Measurements from ENCODE around the gene GPC4.
"Not testable (repeated sequence)": the region's sequence is repeated elsewhere in the genome, so short reads cannot be mapped to it uniquely, and the experiment has no call there.

GPC4 gene

DNA sequence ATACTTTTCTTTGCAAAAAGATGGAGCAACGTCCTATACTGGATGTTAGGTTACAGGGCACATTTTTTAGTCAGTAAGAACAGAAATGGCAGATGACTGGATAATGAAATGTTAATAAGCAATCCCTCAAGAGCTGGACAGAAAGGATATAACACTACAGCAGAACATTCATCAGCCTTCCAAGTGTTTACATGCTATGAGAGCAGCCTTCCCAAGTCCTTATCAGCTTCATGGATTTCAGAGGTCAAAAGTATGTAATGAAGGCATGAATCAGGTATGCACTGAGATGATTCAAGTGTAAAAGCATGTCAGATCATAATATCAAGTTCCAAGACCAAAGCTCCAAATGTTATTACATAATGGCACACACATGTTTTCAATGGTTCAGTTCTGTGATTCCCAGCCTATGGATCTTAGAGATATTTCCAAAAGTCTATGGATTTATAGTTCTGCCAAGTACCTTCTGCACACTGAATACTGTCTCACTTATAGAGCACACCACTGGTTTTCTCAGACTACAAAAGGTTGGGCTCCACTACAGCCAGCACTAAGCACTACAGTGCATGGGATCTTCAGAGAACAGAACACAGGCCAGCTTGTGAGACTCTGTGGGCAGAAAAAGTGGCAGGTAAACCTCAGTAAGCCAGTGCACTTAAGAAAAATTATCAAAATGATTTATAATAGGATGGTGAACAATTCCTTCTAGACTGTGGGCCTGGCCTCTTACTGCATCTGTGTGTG, 49.2 kb downstream of the GPC4 start:
- no peak for DNase-seq (ENCODE audit: low read depth)

DNA sequence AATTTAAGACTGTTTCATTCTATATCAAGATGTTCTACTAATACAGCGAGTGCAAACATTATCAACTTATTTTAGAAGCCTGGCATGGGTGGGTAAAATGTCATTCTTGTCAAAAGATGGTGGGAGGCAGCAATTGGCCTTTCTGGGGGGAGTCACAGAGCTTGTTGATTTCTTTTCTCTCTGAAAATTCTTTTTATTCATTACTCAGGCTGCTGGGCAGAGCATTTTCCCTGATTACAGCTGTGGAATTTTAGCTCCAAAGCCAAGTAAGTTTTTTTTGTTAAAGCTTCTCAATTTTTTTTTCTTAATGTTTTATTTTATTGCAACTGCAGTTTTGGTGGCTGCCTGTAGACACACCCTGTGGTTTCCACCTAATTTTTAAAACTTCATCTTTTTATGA, 50.4 kb downstream of the GPC4 start:
- DNase-seq (ENCODE audit: low read depth): no peak

DNA sequence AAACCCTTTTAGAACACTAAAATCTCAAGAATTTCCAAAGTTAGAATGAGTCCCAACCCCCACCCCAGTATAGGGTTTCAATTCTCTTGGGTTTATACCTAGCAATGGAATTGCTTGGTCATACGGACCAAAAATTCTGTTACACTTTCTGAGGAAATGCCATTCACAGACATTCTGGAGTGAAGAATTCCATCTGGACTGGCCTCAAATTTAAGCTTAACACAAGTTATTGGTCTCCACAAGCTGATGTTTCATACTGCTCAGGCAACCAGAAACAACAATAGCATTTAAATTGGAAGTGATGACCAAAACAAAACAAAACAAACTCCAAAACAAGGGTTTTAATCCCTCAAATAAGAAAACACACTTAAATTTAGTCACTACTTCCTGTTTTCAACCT, 51.1 kb downstream of the GPC4 start:
- no peak for DNase-seq (ENCODE audit: low read depth)

DNA sequence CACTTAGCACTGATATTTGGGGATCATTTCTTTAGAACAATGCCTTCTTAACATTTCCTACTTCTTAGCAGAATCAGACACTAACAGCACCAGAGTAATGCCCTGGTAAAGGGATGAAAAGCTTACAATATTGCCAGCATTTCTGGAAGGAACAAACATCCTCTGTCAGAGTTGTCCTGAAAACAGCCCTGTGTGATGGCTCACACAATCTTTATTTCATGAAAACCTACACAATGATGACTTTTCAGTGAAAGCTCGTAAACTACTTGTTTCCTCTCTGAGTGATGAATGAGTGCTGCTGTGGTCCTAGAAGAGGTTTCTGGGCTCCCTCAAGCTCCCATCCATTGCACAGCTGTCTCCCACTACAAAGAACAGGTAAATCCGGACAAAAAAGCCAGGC, 52.8 kb downstream of the GPC4 start:
- no peak for DNase-seq (ENCODE audit: low read depth)

DNA sequence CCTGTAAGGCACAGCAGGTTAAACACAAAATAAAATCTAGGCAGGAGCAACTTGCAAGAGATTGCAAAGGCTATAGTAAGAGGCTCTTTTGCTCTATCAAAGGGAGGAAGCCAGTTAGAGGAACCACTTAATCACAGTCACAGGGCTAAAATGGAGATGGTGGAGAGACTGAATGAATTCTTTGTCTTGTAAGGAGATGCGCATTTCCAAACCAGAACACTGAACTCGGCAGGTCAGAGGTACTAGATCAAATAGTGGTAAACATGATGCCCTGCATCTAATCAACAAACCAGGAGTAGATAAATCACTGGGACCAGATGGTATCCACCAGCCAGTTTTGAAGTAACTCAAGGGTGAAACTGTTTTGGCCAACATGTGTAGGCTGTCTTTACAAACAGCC, 55.8 kb downstream of the GPC4 start:
- no peak for DNase-seq (ENCODE audit: low read depth)

DNA sequence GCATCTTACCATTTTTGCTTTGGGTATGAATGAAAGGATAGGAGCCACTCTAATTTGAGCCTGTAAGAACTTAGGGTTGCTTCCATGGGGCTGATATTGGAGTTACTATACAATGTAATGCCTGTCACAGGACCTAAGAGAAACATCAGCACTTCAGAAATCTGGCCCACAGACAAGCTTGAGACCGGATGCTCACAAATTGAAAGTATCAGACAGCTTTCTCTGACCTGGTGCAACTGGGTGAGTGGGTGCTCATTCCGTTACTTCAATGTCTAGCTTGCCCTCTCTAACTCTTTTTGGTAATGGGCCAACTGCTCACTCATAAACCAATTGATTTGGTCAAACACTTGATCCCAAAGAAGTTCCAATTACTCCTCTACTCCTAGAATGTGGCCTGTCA, 62.1 kb downstream of the GPC4 start:
- DNase-seq (ENCODE audit: low read depth): no peak

DNA sequence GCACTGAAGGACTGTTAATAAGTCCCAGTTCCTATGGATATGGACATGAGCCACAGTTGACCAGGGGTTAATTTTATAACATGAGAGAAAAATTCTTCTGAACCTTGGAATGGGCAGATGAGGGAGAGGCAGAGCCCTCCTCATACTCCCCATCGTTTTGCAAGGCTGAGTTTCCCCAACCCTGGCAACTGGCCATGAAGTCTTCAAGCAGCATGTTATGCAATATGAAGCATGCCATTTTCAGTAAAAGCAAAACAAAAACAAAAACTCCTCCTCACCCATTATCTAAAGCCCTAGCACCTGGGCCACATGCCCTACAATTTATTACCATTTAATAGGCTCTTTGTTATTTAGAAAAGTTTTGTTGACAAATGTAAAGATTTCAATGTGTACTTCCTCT, 64.5 kb downstream of the GPC4 start:
- DNase-seq (ENCODE audit: low read depth): no peak

DNA sequence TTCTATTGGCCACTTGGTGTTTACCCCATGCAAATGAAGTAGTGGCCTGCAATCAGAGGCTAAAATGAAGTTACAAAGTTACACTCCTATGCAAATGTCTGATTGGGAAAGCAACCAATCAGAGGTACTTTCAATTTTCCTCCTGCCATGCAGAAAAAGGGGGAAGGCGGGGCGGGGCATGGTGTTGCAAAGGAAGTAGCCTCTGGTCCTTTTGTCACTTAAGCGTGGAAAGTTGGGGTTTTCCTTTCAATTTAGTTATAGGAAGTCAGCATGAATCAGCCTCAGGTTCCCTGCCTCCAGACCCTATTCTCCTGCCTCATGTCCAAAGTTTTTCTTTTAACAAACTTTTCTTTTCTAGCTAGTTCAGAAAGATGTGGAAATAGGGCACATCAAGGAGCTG, 69.3 kb downstream of the GPC4 start:
- DNase-seq (ENCODE audit: low read depth): no peak

DNA sequence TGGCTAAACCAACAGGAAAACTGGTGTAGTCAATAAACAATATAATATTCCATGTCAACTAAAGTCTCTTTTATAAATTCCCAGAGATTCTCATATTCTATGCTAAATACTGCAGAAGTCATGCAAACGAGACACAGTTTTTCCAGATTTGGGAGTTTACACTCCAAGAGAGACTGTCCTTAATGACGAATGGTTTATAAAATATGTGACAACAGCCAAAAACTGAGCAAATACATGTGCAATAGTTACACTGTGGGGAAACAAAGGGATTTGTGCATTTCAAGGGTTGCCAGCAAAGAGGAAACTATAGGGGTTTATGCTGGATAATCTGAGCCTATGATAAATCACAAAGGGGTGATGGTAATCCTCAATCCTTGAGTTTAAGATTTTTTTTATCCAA, 75.7 kb downstream of the GPC4 start:
- DNase-seq (ENCODE audit: low read depth): no peak

DNA sequence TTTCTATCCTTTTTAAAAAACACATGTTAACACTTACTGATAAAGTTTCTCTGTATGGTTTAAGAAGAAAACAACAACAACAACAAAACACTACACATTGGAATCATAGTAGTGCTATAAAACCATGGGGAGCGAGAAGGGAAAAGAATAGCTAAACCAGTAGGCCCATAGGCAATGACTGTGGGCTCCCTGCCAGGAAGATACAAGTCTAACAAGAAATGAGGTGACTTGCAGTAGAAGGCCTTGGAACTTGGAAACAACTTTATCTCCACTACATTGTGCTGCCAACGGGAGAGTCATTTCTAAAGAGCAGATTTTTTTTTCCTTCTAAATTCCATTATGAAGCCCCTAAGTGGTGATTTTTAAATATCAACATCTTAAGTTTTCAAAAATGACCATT, 78.0 kb downstream of the GPC4 start:
- no peak for DNase-seq (ENCODE audit: low read depth)

DNA sequence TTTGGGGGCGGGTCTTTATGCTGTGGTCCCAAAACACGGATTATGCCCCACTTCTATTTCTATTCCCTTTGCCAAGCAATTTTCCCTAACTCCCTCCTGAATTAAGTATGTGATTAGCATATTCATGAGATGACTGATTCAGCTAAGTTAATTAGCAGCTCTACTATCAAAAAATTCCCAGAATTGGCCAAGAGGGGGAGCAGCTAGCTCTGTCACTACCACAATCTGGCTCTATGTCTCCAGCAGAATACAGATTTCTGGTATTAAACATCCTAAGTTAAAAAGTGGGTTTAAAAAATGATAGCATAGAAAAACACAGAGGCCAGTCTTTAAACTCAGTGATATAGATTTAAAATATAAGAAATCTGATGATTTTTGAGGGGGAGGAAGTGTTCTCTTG, 80.3 kb downstream of the GPC4 start:
- peak; percentile 0 for DNase-seq (ENCODE audit: low read depth)

DNA sequence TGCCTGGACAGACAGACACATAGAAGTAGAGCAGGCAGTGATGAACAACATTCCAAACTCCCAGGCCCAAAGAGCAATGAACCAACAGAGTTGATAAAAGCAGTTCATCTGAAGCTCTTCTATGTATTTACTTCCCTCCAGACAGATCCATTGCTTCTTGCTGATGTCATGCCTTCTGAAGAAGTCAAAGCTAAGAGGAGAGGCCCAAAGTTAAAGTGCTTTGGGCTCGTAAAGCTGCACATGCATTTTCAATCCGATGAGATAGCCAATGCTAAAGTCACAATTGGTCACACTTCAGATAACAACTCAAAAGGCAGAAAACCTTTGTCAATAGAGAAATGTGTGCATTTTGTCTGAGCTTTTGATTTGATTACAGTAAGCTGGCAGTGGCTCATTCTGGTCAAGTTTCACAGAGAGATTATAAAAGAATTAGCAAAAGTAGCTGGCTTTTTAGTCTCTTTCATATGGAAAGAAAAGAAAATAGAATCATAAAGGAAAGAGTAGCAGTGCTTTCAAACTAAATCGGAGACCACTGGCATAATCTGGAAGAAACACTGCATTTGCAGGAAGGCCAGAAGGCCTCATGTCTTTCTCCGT, 82.0 kb downstream of the GPC4 start:
- no peak for DNase-seq (ENCODE audit: low read depth)

DNA sequence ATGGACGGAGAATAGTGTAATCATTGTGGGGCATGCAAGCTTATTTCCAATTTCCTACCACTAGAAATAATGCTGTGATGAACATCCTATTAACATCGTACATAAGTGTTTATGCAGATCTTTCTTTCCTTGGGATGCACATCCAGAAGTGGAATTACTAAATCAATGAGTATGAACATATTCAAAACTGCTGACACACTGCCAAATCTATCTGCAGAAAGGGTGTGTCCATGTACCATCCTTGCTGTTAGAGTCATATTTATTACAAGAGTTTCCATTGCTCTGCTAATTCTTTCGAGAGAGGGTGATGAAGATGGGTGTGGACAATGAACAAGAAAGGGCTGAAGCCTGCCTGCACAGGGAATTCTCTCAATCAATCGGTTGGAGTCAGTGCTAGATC, 82.6 kb downstream of the GPC4 start:
- DNase-seq (ENCODE audit: low read depth): no peak

DNA sequence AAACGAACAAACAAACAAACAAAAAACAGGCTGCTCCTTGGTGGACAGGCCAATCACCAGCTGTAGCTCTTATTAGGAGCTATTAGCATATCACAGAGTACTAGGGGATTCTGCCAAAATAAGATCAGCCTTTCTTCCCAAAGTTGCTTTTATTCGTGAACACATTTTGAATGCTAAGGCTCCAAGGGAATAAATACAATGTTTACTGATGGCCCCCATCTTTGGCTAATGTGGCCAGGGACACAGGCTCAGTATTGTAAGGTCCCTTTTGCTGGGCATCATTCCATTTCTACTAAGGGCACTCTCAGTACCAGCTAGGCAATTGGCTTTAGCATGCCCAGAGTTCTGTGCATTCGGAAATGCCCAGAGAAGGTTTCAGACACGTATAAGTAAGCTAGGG, 84.3 kb downstream of the GPC4 start:
- DNase-seq (ENCODE audit: low read depth): no peak

DNA sequence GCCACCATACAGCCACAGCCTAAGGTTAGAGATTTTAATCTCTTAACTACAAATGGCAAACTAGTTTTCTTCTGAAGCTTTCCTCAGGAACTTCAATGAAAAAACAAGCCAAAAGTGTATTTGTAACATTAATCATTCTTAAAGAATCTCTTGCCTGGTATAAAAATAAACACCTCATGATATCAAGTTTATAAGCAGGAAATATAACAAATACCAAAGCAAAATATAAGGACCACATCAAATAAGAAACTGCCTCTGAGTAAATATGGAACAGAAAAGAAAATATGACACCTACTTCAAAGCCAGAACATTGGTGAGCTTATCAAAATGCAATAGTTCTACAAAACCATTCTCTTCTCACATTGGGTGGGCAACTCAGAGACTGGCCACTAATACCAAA, 89.9 kb downstream of the GPC4 start:
- no peak for DNase-seq (ENCODE audit: low read depth)

DNA sequence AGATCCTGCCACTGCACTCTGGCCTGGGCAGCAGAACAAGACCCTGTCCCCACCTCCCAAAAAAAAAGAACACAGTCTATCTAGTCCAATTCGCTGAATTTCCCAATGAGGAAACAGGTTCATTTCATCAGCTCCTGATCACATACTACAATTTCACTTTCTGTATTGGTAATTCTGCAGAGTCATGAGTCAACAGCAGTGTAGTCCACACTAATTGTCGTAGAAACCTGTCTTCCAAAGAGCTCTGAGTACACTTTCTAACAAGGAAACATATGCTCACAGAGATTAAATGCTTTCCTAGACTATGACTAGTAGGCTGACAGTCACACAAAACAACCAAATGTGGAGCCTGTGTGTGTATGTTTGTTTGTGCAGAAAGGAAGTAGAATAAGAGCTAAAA, 91.9 kb downstream of the GPC4 start:
- DNase-seq (ENCODE audit: low read depth): no peak

DNA sequence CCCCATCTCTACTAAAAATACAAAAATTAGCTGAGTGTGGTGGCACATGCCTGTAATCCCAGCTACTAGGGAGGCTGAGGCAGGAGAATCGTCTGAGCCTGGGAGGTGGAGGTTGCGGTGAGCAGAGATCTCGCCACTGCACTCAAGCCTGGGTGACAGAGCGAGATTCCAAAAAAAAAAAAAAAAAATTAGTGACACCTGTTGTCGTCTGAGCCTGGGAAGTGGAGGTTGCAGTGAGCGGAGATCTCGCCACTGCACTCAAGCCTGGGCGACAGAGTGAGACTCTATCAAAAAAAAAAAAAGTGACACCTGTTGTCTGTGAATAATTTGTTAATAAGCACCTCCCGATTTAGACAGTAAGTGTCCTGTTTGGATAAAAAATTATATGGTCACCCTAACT, 93.0 kb downstream of the GPC4 start:
- not testable (repeated sequence) for DNase-seq (ENCODE audit: low read depth)

DNA sequence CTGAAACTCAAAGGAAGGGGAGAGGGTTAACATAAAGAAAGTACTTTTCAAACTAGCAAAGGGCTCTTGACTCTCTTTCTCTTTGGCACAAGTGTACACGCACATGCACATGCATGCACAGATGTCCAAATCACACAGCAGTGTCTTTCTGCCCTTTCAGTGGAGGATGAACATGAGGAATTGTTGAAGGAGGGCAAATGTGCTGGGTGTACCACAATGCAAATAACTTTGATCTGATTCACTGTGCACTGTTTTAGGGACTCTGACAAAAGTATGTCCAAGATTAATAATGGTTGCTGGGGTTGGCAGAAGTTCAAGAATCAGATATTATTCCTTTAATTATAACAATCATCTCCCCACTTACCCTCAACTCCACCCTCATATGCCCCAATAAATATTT, 93.8 kb downstream of the GPC4 start:
- DNase-seq (ENCODE audit: low read depth): no peak

DNA sequence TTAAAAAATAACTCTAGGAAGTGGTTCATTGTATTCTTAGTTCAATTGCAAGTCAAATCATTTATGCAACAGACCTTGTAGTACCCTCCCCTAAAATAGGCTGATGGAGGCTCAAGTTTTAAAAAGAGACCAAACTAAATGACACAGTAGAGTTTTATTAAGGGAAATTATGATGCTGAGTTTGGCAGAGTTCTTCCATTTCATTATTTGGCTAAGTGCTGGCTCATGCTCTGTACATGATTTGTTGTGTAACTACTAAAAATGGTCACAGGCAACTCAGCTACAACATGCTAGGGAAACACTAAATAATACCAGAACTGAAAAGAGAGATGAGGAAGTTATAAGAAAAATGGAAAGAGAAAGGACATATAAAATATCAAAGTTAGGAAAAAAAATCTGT, 101.0 kb downstream of the GPC4 start:
- DNase-seq (ENCODE audit: low read depth): no peak

DNA sequence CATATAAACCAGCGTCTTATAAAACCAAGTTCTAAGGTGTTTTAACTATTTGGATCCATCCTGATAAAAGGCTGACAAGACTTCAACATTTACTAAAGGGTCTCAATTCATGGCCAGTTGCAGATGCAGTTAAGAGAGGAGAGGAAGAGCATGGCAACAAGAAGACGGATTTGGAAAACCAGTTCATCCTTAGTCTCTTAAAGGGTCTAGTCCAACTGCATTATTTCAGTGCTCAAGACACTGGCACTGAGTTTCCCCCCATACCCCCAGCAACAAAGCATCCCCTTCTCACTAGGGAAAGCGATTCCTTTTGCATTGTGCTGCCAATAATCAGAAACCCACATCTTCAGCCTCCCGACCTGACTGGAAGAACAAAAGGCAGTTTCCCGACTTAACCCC, 106.8 kb downstream of the GPC4 start:
- no peak for DNase-seq (ENCODE audit: low read depth)

DNA sequence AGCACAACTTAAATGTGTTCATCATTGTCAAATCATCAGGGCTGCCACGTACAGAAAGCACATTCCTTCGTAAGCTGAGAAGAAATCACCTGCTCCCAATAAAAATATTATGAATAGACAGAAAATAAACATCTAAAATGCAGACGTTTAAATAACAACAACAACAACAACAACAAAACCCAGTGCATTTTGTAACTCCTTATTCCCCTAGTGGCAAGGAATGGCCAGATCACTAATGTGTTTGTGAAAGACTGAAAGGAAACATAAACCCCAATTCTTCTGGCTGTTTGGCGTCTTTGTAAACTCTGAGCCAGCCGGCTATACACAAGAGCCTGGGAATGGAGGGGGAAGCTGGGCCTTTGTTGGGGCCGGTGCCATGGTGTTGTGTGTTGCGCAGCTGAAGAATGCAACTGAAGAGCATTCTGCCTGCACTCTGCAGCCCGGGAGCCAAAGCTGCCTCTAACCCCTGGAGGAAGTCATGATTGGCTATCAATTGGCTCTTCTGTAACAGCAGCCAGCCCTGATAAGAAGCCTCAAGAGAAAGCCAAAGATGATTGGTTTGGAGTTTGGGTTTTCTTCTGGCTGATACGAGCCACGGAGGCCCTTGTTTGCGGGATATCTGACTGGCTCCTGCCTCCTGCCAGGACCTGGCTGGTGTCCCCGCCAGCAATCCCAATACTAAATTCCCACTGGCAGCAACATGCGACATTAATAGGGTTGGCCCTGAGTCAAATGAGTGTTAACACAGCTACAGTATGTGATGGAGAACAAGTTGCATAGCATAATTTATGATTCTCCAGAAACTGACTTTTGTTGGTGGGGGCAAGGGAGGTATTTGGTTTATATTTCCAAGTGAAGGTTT, 107.4 kb downstream of the GPC4 start:
- DNase-seq (ENCODE audit: low read depth): no peak

DNA sequence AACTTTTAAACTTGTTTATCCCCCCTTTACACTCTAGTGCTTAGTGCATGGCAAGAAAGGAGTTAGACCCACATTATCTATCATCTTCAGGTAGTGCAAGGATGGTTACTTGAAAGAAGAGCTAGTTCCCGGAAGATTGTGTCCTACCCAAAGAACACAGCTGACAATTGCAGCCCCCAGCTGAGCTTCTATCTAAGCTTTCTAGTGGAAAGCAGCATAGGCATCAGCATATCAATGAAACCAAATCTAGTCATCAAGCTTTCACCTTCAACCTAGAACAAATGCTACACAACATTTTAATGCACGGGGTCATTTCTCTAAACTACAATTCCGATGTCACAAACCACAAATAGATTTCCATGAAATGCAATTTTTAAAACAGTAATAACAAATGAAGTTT, 108.2 kb downstream of the GPC4 start:
- DNase-seq (ENCODE audit: low read depth): no peak

DNA sequence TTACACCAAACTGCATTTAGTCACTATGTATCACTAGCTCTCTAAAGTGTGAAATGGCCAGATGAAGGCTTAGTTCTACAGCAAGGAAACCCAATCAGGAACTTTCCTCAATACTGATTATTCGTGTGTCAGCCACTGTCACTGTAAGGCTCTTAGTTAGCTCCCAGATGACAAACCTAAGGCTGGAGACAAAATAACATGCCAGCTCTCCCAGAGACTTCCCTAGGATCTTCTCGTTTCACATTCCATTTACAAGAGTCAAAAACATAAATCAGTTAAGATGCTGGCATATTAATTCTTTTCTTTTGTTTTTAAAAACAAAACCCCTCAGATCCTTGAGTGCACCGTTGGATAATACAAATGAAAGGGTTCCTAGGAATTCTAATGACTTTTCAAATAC, 109.0 kb downstream of the GPC4 start:
- no peak for DNase-seq (ENCODE audit: low read depth)
